ENCODE measurements around the gene UBE2I. TPM values are rescaled to one million over a fixed set of nuclear protein-coding genes. Genes with fewer than 3 reads are reported as not detected.

The UBE2I gene
- total RNA-seq, 2 donors from 2014 or later: 58.2 to 110 TPM

DNA sequence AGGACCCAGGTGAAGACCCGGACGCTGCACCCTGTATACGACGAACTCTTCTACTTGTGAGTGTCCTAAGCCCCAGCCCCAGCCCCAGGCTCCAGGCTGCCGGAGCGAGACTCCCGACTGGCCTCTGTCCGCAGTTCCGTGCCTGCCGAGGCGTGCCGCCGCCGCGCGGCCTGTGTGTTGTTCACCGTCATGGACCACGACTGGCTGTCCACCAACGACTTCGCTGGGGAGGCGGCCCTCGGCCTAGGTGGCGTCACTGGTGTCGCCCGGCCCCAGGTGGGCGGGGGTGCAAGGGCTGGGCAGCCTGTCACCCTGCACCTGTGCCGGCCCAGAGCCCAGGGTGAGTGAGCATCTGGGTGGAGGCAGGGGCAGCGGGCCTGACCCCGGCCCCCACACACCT is 38.5 kb downstream of the UBE2I start:
- H3K27me3 ChIP-seq (replicated peaks; ENCODE audit: insufficient read depth): no peaks in the 10 kb centered on the region
- TF ChIP-seq, protein P1, sequence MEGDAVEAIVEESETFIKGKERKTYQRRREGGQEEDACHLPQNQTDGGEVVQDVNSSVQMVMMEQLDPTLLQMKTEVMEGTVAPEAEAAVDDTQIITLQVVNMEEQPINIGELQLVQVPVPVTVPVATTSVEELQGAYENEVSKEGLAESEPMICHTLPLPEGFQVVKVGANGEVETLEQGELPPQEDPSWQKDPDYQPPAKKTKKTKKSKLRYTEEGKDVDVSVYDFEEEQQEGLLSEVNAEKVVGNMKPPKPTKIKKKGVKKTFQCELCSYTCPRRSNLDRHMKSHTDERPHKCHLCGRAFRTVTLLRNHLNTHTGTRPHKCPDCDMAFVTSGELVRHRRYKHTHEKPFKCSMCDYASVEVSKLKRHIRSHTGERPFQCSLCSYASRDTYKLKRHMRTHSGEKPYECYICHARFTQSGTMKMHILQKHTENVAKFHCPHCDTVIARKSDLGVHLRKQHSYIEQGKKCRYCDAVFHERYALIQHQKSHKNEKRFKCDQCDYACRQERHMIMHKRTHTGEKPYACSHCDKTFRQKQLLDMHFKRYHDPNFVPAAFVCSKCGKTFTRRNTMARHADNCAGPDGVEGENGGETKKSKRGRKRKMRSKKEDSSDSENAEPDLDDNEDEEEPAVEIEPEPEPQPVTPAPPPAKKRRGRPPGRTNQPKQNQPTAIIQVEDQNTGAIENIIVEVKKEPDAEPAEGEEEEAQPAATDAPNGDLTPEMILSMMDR (IDR thresholded peaks at IDR 0.05): no peak
- TF ChIP-seq POLR2A (IDR thresholded peaks at IDR 0.05) (no peak), POLR2AphosphoS5 (IDR thresholded peaks at IDR 0.05) (no peak)
- no peaks in the 10 kb centered on the region for H3K9me3 ChIP-seq
- H3K27ac ChIP-seq: no peak overlapping the region
- peaks cover 0 to 10% of the 10 kb centered on the region in 2 donors for H3K36me3 ChIP-seq
- WGBS: 79% methylated on average over 20 of the region's 29 CpGs
- DNase-seq (ENCODE audit: low spot score): no peak
- no peak overlapping the region for H3K4me3 ChIP-seq
- peaks cover 14% of the 10 kb centered on the region for H3K4me1 ChIP-seq (replicated peaks)
- intact Hi-C loops (cut with DNase I): no loop called here

DNA sequence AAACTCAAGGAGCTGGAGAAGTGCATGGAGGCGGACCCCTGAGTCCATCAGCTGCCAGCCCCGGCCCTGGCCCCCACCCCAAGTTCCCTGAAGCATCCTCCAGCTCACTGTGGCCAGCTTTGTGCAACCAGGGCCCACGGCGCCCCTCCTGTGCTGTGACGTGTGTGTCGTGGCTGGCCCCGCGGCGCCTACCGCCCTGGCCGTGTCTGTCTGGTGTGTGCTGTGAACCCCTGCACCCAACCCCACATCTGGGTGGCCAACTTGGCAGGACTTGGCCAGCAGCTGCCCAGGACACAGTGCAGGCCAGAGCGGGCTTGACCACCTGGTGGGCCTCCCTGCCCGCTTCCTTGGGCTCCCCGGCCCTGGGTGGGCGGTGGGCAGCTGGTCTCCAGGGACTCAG is 39.0 kb downstream of the UBE2I start:
- Histone ChIP-seq H3K4me1 (replicated peaks) (peaks cover 11% of the 10 kb centered on the region), H3K27me3 (replicated peaks; ENCODE audit: insufficient read depth) (no peaks in the 10 kb centered on the region), H3K27ac (no peak overlapping the region), H3K36me3 (peaks cover 0 to 10% of the 10 kb centered on the region in 2 donors), H3K9me3 (no peaks in the 10 kb centered on the region), H3K4me3 (no peak overlapping the region)
- no peak for DNase-seq (ENCODE audit: low spot score)
- 78% methylated on average over 11 of the region's 15 CpGs for WGBS
- no peak for TF ChIP-seq POLR2A (IDR thresholded peaks at IDR 0.05)
- no peak for TF ChIP-seq POLR2AphosphoS5 (IDR thresholded peaks at IDR 0.05)
- TF ChIP-seq, protein P1 (IDR thresholded peaks at IDR 0.05): no peak
- intact Hi-C loops (cut with DNase I): no loop called here

DNA sequence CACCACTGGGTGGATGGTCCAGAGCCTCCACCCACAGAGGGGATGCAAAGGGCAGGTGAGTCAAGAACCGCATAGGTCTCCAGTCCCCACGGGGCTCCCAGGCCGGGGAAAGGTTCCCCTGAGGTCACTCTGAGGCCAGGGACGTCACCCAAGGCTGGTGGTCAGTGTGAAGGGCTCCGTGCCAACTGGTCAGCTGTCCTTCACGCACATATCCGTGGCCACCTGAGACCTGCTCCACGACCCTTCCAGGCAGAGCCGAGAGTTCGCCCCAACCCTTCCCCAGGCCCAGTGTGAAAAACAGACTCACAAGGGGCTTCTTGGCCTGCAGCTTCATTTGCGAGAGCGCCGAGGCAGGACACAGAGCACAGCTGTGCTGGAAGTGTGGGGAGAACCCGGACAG is 39.5 kb downstream of the UBE2I start:
- H3K4me3 ChIP-seq: no peak overlapping the region
- intact Hi-C loops (cut with DNase I): no loop called here

GRCh38 chr16:1349351-1349750 is 39.9 kb downstream of the UBE2I start:
- no peaks in the 10 kb centered on the region for H3K27me3 ChIP-seq (replicated peaks; ENCODE audit: insufficient read depth)
- no peak overlapping the region for H3K27ac ChIP-seq
- H3K9me3 ChIP-seq: no peaks in the 10 kb centered on the region
- intact Hi-C loops (cut with DNase I): no loop called here
- WGBS: 75% methylated on average over 16 of the region's 16 CpGs
- H3K36me3 ChIP-seq: peaks cover 0 to 10% of the 10 kb centered on the region in 2 donors
- no peak for DNase-seq (ENCODE audit: low spot score)
- TF ChIP-seq, protein P1 (IDR thresholded peaks at IDR 0.05): no peak
- TF ChIP-seq POLR2A (IDR thresholded peaks at IDR 0.05) (no peak), POLR2AphosphoS5 (IDR thresholded peaks at IDR 0.05) (no peak)
- peaks cover 11% of the 10 kb centered on the region for H3K4me1 ChIP-seq (replicated peaks)
- H3K4me3 ChIP-seq: no peak overlapping the region

More for the DNA sequence above, 39.5 kb downstream of the UBE2I start:
- H3K27ac ChIP-seq: no peak overlapping the region
- peaks cover 0 to 10% of the 10 kb centered on the region in 2 donors for H3K36me3 ChIP-seq
- no peaks in the 10 kb centered on the region for H3K27me3 ChIP-seq (replicated peaks; ENCODE audit: insufficient read depth)
- WGBS: 80% methylated on average over 14 of the region's 14 CpGs
- no peaks in the 10 kb centered on the region for H3K9me3 ChIP-seq
- peaks cover 11% of the 10 kb centered on the region for H3K4me1 ChIP-seq (replicated peaks)
- TF ChIP-seq POLR2A (IDR thresholded peaks at IDR 0.05) (no peak), POLR2AphosphoS5 (IDR thresholded peaks at IDR 0.05) (no peak)
- TF ChIP-seq, protein P1 (IDR thresholded peaks at IDR 0.05): no peak
- no peak for DNase-seq (ENCODE audit: low spot score)

- no peaks in the 10 kb centered on the region for H3K27me3 ChIP-seq (replicated peaks; ENCODE audit: insufficient read depth)
- no peak for TF ChIP-seq POLR2A (IDR thresholded peaks at IDR 0.05)
- no peak for TF ChIP-seq POLR2AphosphoS5 (IDR thresholded peaks at IDR 0.05)
- TF ChIP-seq, protein P1 (IDR thresholded peaks at IDR 0.05): no peak
- H3K9me3 ChIP-seq: no peaks in the 10 kb centered on the region
- peaks cover 11% of the 10 kb centered on the region for H3K4me1 ChIP-seq (replicated peaks)
- no peak overlapping the region for H3K4me3 ChIP-seq
- DNase-seq (ENCODE audit: low spot score): no peak
- 91% methylated on average over 17 of the region's 17 CpGs for WGBS
- no peak overlapping the region for H3K27ac ChIP-seq
- peaks cover 0 to 10% of the 10 kb centered on the region in 2 donors for H3K36me3 ChIP-seq
- intact Hi-C loops (cut with DNase I): no loop called here
These were observed 40.5 kb downstream of the UBE2I start for GRCh38 chr16:1349951-1350350.

All from prostate gland (tissue), 2 donors.